ENCODE data around the gene ATG4C.
A peak's percentile ranks its signal among the peaks of the same experiment; 100 is the strongest.
"Not testable (repeated sequence)": the region's sequence is repeated elsewhere in the genome, so short reads cannot be mapped to it uniquely, and the experiment has no call there.

The ATG4C gene, protein sequence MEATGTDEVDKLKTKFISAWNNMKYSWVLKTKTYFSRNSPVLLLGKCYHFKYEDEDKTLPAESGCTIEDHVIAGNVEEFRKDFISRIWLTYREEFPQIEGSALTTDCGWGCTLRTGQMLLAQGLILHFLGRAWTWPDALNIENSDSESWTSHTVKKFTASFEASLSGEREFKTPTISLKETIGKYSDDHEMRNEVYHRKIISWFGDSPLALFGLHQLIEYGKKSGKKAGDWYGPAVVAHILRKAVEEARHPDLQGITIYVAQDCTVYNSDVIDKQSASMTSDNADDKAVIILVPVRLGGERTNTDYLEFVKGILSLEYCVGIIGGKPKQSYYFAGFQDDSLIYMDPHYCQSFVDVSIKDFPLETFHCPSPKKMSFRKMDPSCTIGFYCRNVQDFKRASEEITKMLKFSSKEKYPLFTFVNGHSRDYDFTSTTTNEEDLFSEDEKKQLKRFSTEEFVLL

DNA sequence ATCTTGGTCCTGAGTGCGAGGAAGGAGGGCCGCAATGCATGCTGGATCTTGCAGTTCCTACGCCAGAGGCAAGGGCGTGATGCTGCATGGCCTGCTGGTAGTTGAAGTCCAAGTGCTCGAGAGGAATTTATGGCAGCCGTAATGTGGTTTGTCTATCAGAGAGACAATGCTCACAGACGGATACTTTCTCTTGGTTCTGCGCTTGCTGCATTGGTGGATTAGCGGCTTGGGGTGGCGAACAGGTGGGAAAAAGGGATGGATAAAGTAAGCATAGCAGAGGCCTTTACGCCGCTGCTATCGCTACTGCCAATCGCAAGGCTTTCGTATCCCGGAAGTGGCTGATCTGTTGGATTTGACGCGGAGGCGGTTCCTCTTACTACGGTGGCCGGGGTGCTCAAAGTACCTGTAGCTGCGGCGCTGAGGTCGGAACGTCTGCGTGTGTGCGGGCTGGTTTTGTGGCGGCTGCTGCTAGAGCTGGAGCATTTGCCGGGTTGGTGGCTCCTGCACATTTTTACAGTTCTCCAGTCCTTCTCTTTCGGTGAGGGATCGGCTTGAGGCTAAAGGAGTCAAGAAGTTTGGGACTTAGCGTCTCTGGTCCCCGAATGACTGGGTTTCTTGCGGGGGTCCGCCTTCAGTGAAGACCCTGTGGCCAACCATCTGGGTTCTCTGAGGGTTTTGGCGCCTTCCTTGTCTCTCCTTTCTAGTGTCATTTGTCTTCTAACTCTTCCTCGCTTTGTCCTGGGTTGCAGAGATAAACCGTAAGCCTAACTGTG lies at the start of gene ATG4C:
Gene ATG4C (plus strand): TSS at position 397 of the 773 bp plus-strand sequence. CDS start 19,655 bp downstream, outside the sequence.
- peak; percentile 87 for DNase-seq

DNA sequence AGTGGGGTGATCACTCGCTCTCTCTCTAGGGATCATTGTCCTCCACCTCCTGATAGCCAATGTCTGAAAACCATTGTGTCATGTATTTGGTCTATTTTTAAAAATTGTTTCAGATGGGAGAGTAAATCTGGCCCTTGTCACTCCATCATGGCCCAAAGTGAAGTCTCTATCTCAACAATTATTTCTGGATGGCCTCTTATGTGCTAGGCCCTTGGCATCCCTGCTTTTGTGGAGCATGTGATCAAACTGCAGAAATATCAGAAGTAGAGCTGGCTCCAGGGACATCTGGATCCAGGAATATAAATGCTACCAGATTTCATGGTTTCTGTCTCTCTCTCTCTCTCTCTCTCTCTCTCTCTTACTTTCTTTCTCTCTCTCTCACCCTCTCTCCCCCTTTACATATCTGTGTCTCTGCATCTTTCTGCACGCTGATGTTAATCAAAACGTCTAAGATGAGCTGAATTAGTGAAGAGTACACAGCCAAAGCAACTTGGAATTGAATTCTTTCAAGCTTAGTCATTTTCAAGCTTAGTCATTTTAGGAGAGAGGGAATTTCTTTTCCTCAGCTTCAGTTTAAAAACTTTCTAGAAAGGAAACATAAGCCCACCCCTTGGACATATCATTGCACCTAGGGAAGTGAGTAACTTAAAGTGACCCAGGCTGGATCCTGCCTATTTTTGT lies 48.3 kb upstream of the ATG4C start:
- DNase-seq, result no peak

DNA sequence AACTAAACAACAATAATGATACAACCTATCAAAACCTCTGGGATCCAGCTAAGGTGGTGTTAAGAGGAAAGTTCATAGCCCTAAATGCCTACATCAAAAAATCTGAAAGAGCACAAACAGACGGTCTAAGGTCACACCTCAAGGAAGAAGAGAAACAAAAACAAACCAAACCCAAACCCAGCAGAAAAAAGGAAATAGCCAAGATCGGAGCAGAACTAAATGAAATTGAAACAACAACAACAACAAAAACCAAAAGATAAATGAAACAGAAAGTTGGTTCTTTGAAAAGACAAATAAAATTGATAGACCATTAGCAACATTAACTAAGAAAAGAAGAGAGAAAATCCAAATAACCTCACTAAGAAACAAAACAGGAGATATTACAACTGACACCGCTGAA lies 43.2 kb upstream of the ATG4C start:
- DNase-seq, result not testable (repeated sequence)

DNA sequence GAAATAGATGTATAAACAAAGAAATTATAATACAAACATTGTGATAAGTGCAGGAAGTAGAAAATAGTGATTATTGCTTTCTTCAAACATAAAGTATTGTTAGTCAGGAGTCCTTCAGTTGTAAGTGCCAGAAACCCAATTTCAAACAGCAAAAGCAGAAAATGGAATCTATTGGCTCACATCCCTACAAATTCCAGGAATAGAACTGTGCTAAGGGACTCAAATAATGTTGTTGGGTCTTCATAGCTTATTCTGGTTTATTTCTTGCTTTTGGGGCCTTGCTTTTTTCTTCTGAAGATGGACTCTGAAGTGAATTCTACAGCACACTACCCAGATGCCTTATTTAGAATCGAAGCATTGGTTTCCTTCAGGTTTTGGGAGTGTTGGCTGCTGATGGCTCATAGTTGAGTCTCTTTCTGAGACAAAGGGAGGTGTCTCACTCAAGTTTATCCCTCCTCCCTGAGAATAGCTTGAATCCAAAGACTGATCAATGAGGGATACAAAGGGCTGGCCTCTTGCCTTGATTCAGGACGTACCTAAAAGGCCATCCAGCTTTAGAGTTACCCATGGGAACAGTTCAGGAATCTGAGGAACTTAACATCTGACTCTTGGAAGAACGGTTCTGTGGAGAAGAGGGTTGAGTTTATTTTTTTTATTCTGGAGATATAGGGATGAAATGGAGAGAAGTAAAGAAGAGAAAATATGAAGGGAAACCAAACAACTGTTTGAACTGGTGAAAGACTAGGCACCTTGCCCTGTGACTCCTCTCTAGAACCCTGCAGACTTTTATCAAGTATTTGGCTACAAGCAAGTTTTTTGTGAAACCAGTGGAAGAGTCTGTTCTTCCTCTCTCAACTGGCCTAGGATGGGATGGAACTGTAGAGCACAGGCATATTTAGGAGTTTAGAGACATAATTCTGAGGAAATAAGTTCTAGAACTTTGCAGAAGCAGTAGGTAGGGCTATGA lies 39.0 kb upstream of the ATG4C start:
- no peak for DNase-seq

DNA sequence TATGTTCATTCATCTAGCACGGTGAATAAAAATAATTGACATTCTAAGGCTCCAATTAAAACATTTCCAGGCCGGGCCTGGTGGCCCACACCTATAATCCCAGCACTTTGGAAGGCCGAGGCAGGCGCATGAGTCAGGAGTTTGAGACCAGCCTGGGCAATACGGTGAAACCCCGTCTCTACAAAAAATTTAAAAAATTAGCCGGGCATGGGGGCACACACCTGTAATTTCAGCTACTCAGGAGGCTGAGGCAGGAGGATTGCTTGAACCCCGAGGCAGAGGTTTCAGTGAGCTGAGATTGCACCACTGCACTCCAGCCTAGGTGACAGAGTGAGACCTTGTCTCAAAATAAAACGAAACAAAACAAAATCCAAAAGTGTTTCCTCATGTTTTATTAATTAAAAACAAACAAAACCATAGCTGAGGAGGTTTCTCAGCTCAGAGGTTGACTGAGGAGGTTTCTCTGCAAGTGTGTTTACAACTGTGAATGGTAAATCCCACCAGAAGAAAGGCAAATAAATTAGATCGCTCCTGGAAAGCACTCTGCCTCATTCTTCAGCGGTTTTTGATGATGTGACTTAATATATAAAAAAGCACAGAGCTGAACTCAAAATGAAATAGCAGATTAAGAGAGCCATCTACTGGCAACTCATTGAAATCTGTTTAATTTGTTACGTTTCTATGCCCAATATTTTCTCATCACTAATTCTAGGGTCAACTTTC lies 37.7 kb upstream of the ATG4C start:
- DNase-seq, result peak; percentile 35

DNA sequence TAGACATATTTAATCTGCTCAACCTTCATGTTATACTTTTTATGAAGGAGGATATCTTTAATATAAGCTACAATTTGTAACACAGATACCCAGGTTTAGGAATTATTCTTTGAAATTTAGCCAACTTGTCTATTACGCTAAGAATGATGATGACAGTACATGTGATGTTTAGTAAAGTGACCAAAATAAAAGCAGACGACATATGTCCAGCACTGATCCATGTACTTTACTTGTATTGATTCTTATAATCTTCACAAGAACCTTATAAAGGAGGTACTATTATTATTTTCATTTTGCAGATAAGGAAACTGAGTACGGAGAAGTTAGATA lies 37.2 kb upstream of the ATG4C start:
- no peak for DNase-seq

DNA sequence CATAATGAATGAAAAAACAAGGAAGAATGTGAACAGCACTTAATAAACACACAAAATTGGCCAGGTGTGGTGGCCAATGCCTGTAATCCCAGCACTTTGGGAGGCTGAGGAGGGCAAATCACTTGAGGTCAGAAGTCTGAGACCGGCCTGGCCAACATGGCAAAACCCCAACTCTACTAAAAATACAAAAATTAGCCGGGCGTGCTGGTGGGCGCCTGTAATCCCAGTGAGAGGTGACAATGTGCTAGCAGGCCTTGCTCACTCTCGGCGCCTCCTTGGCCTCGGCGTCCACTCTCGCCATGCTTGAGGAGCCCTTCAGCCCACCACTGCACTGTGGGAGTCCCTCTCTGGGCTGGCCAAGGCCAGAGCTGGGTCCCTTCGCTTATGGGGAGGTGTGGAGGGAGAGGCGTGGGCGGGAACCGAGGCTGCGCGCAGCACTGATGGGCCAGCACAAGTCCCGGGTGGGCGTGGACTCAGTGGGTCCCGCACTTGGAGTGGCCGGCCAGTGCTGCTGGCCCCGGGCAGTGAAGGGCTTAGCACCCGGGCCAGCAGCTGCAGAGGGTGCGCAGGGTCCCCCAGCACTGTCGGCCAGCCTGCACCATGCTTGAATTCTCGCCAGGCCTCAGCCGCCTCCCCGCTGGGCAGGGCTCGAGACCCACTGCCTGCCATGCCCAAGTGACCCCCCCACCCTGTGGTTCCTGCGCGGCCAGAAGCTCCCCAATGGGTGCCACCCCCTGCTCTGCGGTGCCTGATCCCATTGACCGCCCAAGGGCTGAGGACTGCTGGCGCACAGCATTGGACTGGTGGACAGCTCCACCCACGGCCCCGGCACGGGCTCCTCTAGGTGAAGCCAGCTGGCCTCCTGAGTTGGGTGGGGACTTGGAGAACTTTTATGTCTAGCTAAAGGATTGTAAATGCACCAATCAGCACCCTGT lies 30.6 kb upstream of the ATG4C start:
- no peak for DNase-seq

DNA sequence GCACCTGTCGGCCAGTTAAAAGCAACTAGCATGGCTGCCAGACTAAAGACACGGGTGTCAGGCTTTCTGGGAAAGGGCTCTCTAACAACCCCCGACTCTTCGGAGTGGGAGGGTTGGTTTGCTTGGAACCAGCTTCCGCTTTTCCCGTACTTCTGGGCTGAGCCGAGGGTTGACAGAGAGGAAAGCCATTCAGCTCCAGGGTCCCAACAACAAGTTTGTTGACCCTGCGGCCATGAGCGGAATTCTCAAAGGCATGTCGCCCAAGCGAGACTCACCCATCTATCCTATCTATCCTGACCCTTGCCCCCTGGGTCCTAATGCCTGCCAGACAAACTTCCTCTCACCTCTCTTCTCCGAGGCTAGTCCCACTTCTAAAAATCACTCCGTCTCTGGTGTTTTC lies 29.0 kb upstream of the ATG4C start:
- DNase-seq, result not testable (repeated sequence)

DNA sequence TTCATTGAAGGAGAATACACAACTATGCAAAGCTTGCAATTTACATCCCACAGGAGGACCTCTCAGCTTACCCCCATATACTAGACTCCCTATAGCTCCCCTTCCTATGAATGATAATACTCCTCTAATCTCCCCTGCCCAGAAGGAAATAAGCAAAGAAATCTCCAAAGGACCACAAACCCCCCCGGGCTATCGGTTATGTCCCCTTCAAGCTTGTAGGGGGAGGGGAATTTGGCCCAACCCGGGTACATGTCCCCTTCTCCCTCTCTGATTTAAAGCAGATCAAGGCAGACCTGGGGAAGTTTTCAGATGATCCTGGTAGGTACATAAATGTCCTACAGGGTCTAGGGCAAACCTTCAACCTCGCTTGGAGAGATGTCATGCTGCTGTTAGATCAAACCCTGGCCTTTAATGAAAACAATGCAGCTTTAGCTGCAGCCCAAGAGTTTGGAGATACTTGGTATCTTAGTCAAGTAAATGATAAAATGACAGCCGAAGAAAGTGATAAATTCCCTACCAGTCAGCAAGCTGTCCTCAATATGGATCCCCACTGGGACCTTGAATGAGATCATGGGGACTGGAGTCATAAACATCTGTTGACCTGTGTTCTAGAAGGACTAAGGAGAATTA lies 27.6 kb upstream of the ATG4C start:
- not testable (repeated sequence) for DNase-seq

DNA sequence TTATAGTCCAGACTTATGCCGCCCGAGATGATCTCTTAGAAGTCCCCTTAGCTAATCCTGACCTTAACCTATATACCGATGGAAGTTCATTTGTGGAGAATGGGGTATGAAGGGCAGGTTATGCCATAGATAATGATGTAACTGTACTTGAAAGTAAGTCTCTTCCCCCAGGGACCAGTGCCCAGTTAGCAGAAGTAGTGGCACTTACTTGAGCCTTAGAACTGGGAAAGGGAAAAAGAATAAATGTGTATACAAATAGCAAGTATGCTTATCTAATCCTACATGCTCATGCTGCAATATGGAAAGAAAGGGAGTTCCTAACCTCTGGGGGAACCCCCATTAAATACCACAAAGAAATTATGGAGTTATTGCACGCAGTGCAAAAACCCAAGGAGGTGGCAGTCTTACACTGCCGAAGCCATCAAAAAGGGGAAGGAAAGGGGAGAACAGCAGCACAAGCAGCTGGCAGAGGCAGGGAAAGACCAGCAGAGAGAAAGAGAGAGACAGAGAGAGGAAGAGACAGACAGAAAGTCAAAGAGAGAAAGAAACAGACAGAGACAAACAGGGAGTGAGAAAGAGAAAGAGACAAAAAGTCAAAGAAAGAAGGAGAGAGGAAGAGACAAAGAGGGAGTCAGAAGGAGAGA lies 24.6 kb upstream of the ATG4C start:
- not testable (repeated sequence) for DNase-seq

DNA sequence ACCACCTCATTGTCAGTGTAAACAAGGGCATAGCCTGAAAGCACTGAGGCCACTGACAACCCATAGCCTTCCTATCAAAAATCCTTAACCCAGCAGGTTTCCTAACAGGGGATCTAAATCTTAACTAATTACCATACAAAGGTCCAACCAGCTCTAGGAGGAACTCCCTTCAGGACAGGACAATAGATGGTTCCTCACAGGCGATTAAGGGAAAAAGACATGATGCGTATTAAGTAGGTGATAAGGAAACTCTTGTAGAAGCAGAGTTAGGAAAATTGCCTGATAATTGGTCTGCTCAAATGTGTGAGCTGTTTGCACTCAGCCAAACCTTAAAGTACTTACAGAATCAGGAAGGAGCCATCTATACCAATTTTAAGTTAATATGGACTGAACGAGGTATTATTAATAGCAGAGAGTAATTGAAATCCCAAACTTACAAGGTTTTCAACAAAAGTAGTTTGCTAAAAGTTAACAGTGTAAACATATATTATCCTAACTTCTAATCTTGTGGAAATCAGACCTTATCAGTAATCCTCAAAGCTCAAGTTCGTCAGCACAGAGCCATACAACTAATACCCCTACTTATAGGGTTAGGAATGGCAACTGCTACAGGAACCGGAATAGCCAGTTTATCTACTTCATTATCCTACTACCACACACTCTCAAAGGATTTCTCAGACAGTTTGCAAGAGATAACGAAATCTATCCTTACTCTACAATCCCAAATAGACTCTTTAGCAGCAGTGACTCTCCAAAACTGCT lies 23.7 kb upstream of the ATG4C start:
- not testable (repeated sequence) for DNase-seq

DNA sequence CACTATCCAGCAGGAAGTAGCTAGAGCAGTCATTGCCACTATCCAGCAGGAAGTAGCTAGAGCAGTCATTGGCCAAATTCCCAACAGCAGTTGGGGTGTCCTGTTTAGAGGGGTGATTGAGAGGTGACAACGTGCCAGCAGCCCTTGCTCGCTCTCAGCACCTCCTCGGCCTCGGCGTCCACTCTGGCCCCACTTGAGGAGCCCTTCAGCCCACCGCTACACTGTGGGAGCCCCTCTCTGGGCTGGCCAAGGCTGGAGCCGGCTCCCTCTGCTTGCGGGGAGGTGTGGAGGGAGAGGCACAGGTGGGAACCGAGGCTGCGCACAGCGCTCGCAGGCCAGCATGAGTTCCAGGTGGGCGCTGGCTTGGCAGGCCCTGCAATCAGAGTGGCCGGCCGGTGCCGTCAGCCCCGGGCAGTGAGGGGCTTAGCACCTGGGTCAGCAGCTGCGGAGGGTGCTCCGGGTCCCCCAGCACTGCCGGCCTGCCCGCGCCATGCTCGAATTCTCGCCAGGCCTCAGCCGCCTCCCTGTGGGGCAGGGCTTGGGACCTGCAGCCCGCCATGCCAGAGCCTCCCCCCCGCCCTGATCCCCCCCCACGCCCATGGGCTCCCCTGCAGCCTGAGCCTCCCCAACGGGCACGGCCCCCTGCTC lies 22.6 kb upstream of the ATG4C start:
- not testable (repeated sequence) for DNase-seq

DNA sequence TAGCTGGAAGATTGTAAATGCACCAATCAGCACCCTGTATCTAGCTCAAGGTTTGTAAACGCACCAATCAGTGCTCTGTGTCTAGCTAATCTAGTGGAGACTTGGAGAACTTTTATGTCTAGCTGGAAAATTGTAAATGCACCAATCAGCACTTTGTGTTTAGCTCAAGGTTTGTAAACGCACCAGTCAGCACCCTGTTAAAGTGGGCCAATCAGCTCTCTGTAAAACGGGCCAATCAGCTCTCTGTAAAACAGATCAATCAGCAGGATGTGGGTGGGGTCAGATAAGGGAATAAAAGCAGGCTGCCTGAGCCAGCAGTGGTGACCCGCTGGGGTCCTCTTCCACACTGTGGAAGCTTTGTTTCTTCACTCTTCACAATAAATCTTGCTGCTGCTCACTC lies 21.9 kb upstream of the ATG4C start:
- not testable (repeated sequence) for DNase-seq

DNA sequence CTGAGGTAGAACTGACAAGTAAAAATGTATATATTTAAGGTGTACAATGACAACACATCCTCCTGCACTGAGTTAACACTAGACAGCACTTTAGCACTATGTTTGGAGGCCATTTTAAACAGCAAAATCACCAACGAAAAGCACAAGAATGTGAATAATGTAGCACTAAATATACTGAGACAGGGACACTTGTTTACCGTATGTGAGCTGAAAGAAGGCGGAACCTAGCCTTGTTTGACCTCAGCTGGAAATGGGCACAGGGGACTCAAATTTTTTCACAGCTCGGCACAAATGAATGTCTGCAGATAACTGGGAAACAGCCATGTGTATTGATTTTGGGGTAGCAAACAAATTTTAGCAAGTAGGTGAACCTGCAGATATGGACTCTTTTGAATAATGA lies 18.0 kb upstream of the ATG4C start:
- DNase-seq, result no peak

DNA sequence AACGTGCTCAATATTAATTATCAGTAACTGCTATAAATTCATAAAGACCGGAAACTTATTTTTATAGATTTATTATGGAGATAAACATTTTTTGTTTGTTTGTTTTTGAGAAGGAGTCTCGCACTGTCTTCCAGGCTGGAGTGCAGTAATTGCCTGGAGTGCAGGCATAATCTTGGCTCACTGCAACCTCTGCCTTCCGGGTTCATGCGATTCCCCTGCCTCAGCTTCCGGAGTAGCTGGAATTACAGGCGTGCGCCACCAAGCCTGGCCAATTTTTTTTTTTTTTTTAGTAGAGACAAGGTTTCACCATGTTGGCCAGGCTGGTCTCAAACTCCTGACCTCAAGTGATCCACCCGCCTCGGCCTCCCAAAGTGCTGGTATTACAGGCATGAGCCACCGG lies 15.4 kb upstream of the ATG4C start:
- DNase-seq, result not testable (repeated sequence)

DNA sequence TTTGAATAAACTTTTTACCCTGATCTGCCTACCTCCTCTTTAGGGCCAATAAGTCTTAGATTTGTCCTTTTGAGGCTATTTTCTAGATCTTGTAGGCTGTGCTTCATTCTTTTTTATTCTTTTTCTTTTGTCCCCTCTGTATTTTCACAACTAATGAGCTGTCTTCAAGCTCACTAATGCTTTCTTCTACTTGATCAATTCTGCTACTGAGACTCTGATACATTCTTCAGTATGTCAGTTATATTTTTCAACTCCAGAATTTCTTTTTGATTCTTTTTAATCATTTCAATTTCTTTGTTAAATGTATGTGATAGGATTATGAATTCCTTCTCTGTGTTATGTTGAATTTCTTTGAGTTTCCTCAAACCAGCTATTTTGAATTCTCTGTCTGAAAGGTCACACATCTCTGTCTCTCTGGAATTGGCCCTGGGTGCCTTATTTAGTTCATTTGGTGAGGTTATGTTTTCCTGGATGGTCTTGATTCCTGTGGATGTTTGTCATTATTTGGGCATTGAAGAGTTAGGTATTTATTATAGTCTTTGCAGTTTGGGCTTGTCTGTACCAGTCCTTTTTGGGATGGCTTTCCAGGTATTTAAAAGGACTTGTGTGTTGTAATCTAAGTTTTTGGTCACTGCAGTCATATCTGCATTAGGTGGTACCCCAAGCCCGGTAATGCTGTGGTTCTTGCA lies 11.2 kb upstream of the ATG4C start:
- no peak for DNase-seq

DNA sequence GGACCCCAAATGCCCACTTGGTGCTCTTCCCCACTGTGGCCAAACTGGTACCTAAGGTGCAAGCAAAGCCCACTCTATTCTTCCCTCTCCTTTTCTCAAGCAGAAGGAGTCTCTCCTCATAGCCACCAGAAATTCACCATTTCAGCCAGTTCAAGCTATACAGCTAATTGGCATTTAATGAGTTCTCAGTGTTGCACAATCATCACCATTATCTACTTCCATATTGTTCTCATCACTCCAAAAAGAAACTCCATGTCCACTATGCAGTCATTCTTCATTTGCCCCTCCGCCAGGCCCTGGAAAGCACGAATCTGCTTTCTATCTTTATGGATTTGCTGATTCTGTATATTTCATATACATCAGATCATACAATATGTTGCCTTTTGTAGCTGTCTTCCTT lies 9.9 kb upstream of the ATG4C start:
- no peak for DNase-seq

Data from DMS79 (cell line).